ENCODE results near the gene THY1. TPM values are rescaled to one million over a fixed set of nuclear protein-coding genes. Genes with fewer than 3 reads are reported as not detected.

The THY1 gene
- total RNA-seq, 6 donors from 2014 or later: 0.39 to 30.5 (median 2.7) TPM; not detected in 1

DNA sequence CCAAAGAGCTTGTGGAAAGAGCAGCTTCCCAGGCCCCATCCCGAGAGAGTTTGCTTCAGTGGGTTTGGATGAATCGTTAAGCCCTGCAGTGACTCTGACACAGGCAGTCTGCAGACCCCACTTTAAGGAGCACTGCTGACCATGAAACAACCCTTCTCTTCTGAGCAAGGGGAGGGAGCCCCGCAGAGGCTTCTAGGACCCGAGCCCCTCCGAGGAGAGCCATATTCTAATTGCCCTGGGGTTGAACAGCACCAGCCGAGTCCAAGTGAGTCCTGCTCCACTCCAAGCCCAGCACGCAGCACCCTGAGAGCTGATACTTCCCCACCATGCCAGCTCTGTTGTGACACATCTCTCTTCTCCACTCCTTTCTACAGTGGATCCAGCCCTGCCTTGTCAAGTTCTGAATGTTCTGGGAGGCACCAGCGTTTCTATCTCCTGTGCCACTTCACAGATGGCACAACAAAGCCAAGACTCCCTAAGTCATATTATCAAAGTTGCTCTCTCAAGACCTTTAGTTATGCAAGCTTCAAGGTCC is 51.8 kb downstream of the THY1 start:
- TF ChIP-seq POLR2A (IDR thresholded peaks at IDR 0.05) (no peak), EP300 (IDR thresholded peaks at IDR 0.05) (no peak), CTCF (IDR thresholded peaks at IDR 0.05) (no peak), POLR2AphosphoS5 (IDR thresholded peaks at IDR 0.05) (no peak)
- Histone ChIP-seq H3K4me3 (no peak overlapping the region), H3K36me3 (no peaks in the 10 kb centered on the region), H3K27ac (peak overlapping the region in 1 of 4 donors; percentile 28), H3K4me1 (peaks cover 26 to 38% (median 35%) of the 10 kb centered on the region in 4 donors), H3K9me3 (no peaks in the 10 kb centered on the region), H3K27me3 (no peaks in the 10 kb centered on the region)
- DNase-seq (no peak), ATAC-seq (ENCODE audit: low FRiP score in 2 of 2) (no peak)
- 82 to 86% methylated on average over 7 to 8 of the region's 8 CpGs for WGBS, 2 donors

- WGBS, 2 donors: 23 to 49% methylated on average over 4 to 8 of the region's 8 CpGs
- DNase-seq (peak in 1 of 2 donors; percentile 45), ATAC-seq (ENCODE audit: low FRiP score in 2 of 2) (no peak)
- Histone ChIP-seq H3K27me3 (no peaks in the 10 kb centered on the region), H3K4me1 (peaks cover 21 to 33% (median 29%) of the 10 kb centered on the region in 4 donors), H3K36me3 (no peaks in the 10 kb centered on the region), H3K4me3 (no peak overlapping the region), H3K27ac (peak overlapping the region in 2 of 4 donors; percentile 28 to 32), H3K9me3 (no peaks in the 10 kb centered on the region)
- TF ChIP-seq POLR2A (IDR thresholded peaks at IDR 0.05): no peak
- TF ChIP-seq EP300 (IDR thresholded peaks at IDR 0.05): no peak
- no peak for TF ChIP-seq POLR2AphosphoS5 (IDR thresholded peaks at IDR 0.05)
- TF ChIP-seq CTCF (IDR thresholded peaks at IDR 0.05): no peak
Observed at GRCh38 chr11:119370486-119371046, 52.4 kb downstream of the THY1 start.

DNA sequence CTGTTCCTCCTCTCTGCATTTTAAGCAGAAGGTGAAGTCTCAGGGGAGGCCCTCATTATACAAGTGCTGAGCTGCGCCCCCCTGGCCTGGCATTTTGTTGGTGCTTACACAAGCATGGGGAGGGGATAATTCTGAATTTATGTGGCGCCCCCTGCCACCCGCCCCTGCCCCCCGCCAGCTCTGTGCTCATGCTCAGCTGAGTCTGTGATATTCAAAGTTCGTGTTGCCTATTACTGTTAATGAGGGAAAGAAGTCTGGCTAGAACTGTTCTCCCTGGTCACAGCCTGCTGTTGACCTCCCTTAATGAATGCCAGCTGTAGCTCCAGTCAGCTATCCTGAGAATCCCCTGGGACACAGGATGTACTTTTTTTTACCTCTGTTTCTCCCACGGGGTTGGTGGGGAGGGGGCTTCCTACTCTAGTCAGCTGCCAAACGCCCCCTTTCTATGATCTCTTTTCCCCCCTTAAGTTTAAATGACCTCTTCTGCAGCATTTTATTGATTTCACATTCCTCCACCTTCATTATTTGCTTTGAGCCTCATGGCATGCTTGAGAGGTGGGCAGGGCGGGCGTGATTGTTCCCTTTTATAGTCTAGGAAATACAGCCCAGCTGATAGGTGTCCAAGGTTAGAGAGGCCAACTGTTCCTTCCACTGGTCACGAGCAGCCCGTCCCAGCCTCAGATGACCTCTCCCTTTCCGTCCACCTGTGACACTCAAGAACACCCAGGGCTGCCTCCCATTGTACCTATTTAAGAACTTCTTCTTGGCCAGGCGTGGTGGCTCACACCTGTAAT is 53.6 kb downstream of the THY1 start:
- TF ChIP-seq EP300 (IDR thresholded peaks at IDR 0.05) (no peak), POLR2AphosphoS5 (IDR thresholded peaks at IDR 0.05) (no peak), CTCF (IDR thresholded peaks at IDR 0.05) (no peak), POLR2A (IDR thresholded peaks at IDR 0.05) (no peak)
- Histone ChIP-seq H3K36me3 (no peaks in the 10 kb centered on the region), H3K27me3 (peaks cover 0 to 1% (median 0%) of the 10 kb centered on the region in 4 donors), H3K27ac (peak overlapping the region in 1 of 4 donors; percentile 18), H3K4me1 (peaks cover 21 to 37% (median 30%) of the 10 kb centered on the region in 4 donors), H3K4me3 (no peak overlapping the region), H3K9me3 (no peaks in the 10 kb centered on the region)
- ATAC-seq (ENCODE audit: low FRiP score in 2 of 2) (no peak), DNase-seq (no peak)
- WGBS, 2 donors: 74 to 76% methylated on average over 13 of the region's 13 CpGs

GRCh38 chr11:119368121-119369034 is 54.6 kb downstream of the THY1 start:
- Histone ChIP-seq H3K9me3 (no peaks in the 10 kb centered on the region), H3K36me3 (no peaks in the 10 kb centered on the region), H3K4me1 (peaks cover 28 to 41% (median 37%) of the 10 kb centered on the region in 4 donors), H3K4me3 (no peak overlapping the region), H3K27me3 (peaks cover 0 to 7% (median 1%) of the 10 kb centered on the region in 4 donors), H3K27ac (peak overlapping the region in 1 of 4 donors; percentile 30)
- DNase-seq (peak; percentile 39 to 85), ATAC-seq (ENCODE audit: low FRiP score in 2 of 2) (peak in 1 of 2 donors; percentile 31)
- 38 to 61% methylated on average over 7 to 15 of the region's 17 CpGs for WGBS, 2 donors
- TF ChIP-seq POLR2A (IDR thresholded peaks at IDR 0.05) (no peak), POLR2AphosphoS5 (IDR thresholded peaks at IDR 0.05) (no peak), EP300 (IDR thresholded peaks at IDR 0.05) (no peak), CTCF (IDR thresholded peaks at IDR 0.05) (no peak)

All from upper lobe of left lung (tissue), 6 donors.